Panc1 (cell line): Measurements from ENCODE around the gene PAX7. TPM values are rescaled to one million over a fixed set of nuclear protein-coding genes. Genes with fewer than 3 reads are reported as not detected.

Experiments used
- ATAC-seq: fragments of 200-7000 bp; cut with Tn5 transposase; 2 replicates; pipeline ENCODE4 v1.9.1; 2020; ENCODE audit warnings: mild to moderate bottlenecking, moderate library complexity
- BruUV-seq: library from RNA; stranded (reverse); fragments of 400-500 nt; replicated peaks from 2 replicates; lab custom pipeline; 2021; lab: Mats Ljungman, UMichigan
- CTCF ChIA-PET: fragments of 300-600 bp; sonication (Branson Sonifier 250); formaldehyde crosslinking; loops from one replicate; lab custom pipeline; 2022; ENCODE audit warnings: antibody characterized with exemption; lab: Charles Lee
- POLR2A ChIA-PET: fragments of 300-600 bp; sonication (Branson Sonifier 250); formaldehyde crosslinking; loops from one replicate; lab custom pipeline; 2022; ENCODE audit warnings: antibody characterized with exemption; lab: Charles Lee
- DNase-seq: peaks from one replicate; pipeline ENCODE4 v3.0.0-alpha.2; 2010; ENCODE audit warnings: low read depth, low spot score
- H3K27ac ChIP-seq: 2 replicates; pipeline ENCODE4 v1.5.1; 2011; ENCODE audit warnings: mild to moderate bottlenecking, low read length, inconsistent platforms
- H3K27me3 ChIP-seq: fragments of 200-500 bp; sonication (Bioruptor generic); 2 replicates; pipeline ENCODE4 v1.6.0; 2014; ENCODE audit warnings: low read length, inconsistent platforms; ENCODE audit not compliant: control insufficient read depth, insufficient read depth
- H3K36me3 ChIP-seq: fragments of 200-500 bp; sonication (Bioruptor generic); 2 replicates; pipeline ENCODE4 v1.5.1; 2014; ENCODE audit warnings: inconsistent platforms, mild to moderate bottlenecking, low read length, moderate library complexity; ENCODE audit not compliant: control insufficient read depth, insufficient read depth
- H3K4me1 ChIP-seq: 2 replicates; pipeline ENCODE4 v1.5.1; 2011; ENCODE audit warnings: inconsistent platforms, mild to moderate bottlenecking, low read length, moderate library complexity; ENCODE audit not compliant: control insufficient read depth, insufficient read depth
- H3K4me3 ChIP-seq, 2 experiments: 2 replicates each; pipeline ENCODE4 v1.5.1; 2011 to 2012; ENCODE audit warnings: low read depth in 2 of 2, low read length in 2 of 2, mild to moderate bottlenecking in 2 of 2, inconsistent platforms in 1 of 2, moderate library complexity in 1 of 2
- H3K9me3 ChIP-seq: fragments of 200-500 bp; sonication (Bioruptor generic); 2 replicates; pipeline ENCODE4 v1.5.1; 2014; ENCODE audit warnings: low read depth, mild to moderate bottlenecking, inconsistent platforms, low read length, moderate library complexity; ENCODE audit not compliant: control insufficient read depth, insufficient read depth
- POLR2AphosphoS5 ChIP-seq: IDR thresholded peaks from 2 replicates; pipeline ENCODE4 v1.6.1; 2012; ENCODE audit warnings: mild to moderate bottlenecking, low read depth, low read length, moderate library complexity
- SIN3A ChIP-seq: IDR thresholded peaks from 2 replicates; pipeline ENCODE4 v1.6.1; 2012; ENCODE audit warnings: low read depth, mild to moderate bottlenecking, low read length, moderate library complexity, borderline replicate concordance; ENCODE audit not compliant: insufficient read depth
- TCF7L2 ChIP-seq: IDR thresholded peaks from 2 replicates; pipeline ENCODE4 v1.6.1; 2011; ENCODE audit warnings: mild to moderate bottlenecking, low read depth, low read length, inconsistent platforms
- in situ Hi-C: cut with HindIII; loops from 2 replicates; pipeline ENCODE4 v1.10.0; 2016; ENCODE audit warnings: low sequenced_read_pairs, low pct_unique_long_range_greater_than_20kb
- intact Hi-C: fragments of 100-400 bp; cut with micrococcal nuclease; formaldehyde crosslinking; loops from one replicate; pipeline ENCODE4 v1.10.0; 2022; ENCODE audit not compliant: unreplicated experiment
- total RNA-seq: library from RNA; stranded (reverse); gene quantifications from one replicate; pipeline ENCODE4 v1.2.1, GENCODE V29; 2021; ENCODE audit not compliant: unreplicated experiment
- TF ChIP-seq, protein P1 (sequence below), 2 experiments: IDR thresholded peaks; 2 replicates each; pipeline ENCODE4 v1.6.1; 2011 to 2012; ENCODE audit warnings: low read depth in 2 of 2, control low read depth in 1 of 2, low read length in 1 of 2, mild to moderate bottlenecking in 1 of 2, moderate library complexity in 1 of 2; ENCODE audit not compliant: insufficient read depth in 1 of 2
- TF ChIP-seq, protein P2 (sequence below): fragments of 450-650 bp; IDR thresholded peaks from 2 replicates; pipeline ENCODE4 v1.5.1; 2017; ENCODE audit warnings: mild to moderate bottlenecking

Gene PAX7
- total RNA-seq, 1 experiment from 2014 or later = not detected

DNA sequence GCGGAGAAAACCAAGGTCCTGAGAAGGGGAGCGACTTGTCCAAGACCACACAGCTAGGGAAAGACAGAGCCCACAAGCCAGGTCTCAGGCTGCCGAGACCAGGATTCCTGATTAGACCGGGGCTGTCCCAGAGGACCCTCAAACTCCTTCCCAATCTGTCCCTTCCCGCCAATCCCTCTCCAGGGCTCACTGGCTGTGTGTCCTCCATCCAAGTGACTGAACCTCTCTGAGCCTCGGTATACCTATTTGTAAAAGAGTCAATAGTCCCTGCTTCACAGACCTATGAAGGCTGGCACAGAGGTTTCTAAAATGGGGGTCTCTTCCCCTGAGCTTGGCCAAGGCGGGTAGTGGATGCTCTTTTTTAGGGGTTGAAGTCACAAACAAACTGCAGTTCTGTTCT lies 56.6 kb downstream of the PAX7 start:
- intact Hi-C loops (no loop called here), in situ Hi-C loops (no loop called here)
- DNase-seq = no peak
- Histone ChIP-seq H3K4me3 (no peak overlapping the region), H3K36me3 (no peaks in the 10 kb centered on the region), H3K27me3 (no peaks in the 10 kb centered on the region), H3K27ac (no peak overlapping the region), H3K9me3 (no peaks in the 10 kb centered on the region), H3K4me1 (no peaks in the 10 kb centered on the region)
- POLR2A ChIA-PET = no interaction called here
- no TSS peak for BruUV-seq
- TF ChIP-seq TCF7L2 = no peak
- TF ChIP-seq, protein P1, sequence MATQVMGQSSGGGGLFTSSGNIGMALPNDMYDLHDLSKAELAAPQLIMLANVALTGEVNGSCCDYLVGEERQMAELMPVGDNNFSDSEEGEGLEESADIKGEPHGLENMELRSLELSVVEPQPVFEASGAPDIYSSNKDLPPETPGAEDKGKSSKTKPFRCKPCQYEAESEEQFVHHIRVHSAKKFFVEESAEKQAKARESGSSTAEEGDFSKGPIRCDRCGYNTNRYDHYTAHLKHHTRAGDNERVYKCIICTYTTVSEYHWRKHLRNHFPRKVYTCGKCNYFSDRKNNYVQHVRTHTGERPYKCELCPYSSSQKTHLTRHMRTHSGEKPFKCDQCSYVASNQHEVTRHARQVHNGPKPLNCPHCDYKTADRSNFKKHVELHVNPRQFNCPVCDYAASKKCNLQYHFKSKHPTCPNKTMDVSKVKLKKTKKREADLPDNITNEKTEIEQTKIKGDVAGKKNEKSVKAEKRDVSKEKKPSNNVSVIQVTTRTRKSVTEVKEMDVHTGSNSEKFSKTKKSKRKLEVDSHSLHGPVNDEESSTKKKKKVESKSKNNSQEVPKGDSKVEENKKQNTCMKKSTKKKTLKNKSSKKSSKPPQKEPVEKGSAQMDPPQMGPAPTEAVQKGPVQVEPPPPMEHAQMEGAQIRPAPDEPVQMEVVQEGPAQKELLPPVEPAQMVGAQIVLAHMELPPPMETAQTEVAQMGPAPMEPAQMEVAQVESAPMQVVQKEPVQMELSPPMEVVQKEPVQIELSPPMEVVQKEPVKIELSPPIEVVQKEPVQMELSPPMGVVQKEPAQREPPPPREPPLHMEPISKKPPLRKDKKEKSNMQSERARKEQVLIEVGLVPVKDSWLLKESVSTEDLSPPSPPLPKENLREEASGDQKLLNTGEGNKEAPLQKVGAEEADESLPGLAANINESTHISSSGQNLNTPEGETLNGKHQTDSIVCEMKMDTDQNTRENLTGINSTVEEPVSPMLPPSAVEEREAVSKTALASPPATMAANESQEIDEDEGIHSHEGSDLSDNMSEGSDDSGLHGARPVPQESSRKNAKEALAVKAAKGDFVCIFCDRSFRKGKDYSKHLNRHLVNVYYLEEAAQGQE (IDR thresholded peaks at IDR 0.05; ENCODE audit: insufficient read depth in 1 of 2, low read depth in 2 of 2, low read length in 1 of 2) = no peak
- TF ChIP-seq SIN3A = no peak
- no peak for TF ChIP-seq POLR2AphosphoS5
- TF ChIP-seq, protein P2, sequence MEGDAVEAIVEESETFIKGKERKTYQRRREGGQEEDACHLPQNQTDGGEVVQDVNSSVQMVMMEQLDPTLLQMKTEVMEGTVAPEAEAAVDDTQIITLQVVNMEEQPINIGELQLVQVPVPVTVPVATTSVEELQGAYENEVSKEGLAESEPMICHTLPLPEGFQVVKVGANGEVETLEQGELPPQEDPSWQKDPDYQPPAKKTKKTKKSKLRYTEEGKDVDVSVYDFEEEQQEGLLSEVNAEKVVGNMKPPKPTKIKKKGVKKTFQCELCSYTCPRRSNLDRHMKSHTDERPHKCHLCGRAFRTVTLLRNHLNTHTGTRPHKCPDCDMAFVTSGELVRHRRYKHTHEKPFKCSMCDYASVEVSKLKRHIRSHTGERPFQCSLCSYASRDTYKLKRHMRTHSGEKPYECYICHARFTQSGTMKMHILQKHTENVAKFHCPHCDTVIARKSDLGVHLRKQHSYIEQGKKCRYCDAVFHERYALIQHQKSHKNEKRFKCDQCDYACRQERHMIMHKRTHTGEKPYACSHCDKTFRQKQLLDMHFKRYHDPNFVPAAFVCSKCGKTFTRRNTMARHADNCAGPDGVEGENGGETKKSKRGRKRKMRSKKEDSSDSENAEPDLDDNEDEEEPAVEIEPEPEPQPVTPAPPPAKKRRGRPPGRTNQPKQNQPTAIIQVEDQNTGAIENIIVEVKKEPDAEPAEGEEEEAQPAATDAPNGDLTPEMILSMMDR = no peak
- CTCF ChIA-PET = no interaction called here
- no peak for ATAC-seq

DNA sequence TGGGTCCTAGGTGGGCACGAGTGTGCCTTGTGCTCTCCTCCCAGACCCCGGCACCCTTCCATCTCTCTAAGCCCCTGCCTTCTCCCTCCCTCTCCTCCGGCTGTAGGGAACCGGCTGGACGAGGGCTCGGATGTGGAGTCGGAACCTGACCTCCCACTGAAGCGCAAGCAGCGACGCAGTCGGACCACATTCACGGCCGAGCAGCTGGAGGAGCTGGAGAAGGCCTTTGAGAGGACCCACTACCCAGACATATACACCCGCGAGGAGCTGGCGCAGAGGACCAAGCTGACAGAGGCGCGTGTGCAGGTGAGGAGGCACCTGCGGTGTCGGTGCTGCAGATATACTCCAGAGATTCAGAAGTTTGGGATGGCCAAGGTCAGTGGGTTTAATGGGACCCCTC lies 61.0 kb downstream of the PAX7 start:
- no peak for TF ChIP-seq SIN3A
- TF ChIP-seq, protein P1 (IDR thresholded peaks at IDR 0.05; ENCODE audit: insufficient read depth in 1 of 2, low read depth in 2 of 2, low read length in 1 of 2) = no peak
- no peak for TF ChIP-seq POLR2AphosphoS5
- no peak for TF ChIP-seq TCF7L2
- TF ChIP-seq, protein P2 = no peak
- no peak overlapping the region for H3K4me3 ChIP-seq
- no peak for DNase-seq
- ATAC-seq = no peak
- ChIA-PET CTCF (no interaction called here), POLR2A (interaction anchor here (0.6 kb wide), 1 partner anchor 18 kb away, joined by 3 read pairs; no protein-coding TSS in a partner anchor)
- H3K9me3 ChIP-seq = no peaks in the 10 kb centered on the region
- no peaks in the 10 kb centered on the region for H3K4me1 ChIP-seq
- no peak overlapping the region for H3K27ac ChIP-seq
- H3K27me3 ChIP-seq = peaks cover 8% of the 10 kb centered on the region; the same call in 1 of the 2 replicates
- in situ Hi-C loops (no loop called here), intact Hi-C loops (no loop called here)
- no peaks in the 10 kb centered on the region for H3K36me3 ChIP-seq
- BruUV-seq = no TSS peak
